ENCODE measurements around the gene TBX18. TPM values are rescaled to one million over a fixed set of nuclear protein-coding genes. Genes with fewer than 3 reads are reported as not detected.

TBX18 gene
- total RNA-seq, 1 experiment from 2014 or later = 14.4 TPM

DNA sequence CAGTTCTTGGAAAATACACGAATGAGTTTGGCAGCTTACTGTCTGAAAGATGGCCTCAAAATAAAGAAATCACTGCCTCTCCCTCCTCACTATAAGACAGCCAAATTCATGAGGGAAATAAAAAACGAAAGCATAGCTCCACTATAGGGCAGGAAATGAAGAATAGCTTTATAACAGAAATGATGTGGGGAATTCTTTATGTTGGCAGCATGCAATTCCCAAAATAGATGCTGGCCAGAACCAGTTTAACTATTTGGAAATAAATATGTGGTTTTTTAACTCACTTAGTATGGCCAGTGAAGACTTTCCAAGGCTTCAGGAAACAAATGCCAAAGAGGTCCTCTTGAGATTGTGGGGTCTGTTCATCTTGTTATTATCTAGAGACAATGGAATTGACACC lies 100.5 kb downstream of the TBX18 start:
- H3K9me3 ChIP-seq (ENCODE audit: control insufficient read depth in 1 of 2, insufficient read depth in 1 of 2, low read depth in 1 of 2, low read length in 2 of 2) = no peaks in the 10 kb centered on the region
- 0 out of 2 replicates have a peak, but pooled peaks cover 3% of the 10 kb centered on the region for H3K27me3 ChIP-seq (ENCODE audit: insufficient read depth, low read length)
- ATAC-seq (no peak), DNase-seq (ENCODE audit: low read depth, low spot score) (no peak)
- POLR2A ChIA-PET = no interaction called here
- BruUV-seq (replicated peaks) = no TSS peak
- H4K20me1 ChIP-seq (ENCODE audit: insufficient read depth) = no peaks in the 10 kb centered on the region
- TF ChIP-seq, protein P1, sequence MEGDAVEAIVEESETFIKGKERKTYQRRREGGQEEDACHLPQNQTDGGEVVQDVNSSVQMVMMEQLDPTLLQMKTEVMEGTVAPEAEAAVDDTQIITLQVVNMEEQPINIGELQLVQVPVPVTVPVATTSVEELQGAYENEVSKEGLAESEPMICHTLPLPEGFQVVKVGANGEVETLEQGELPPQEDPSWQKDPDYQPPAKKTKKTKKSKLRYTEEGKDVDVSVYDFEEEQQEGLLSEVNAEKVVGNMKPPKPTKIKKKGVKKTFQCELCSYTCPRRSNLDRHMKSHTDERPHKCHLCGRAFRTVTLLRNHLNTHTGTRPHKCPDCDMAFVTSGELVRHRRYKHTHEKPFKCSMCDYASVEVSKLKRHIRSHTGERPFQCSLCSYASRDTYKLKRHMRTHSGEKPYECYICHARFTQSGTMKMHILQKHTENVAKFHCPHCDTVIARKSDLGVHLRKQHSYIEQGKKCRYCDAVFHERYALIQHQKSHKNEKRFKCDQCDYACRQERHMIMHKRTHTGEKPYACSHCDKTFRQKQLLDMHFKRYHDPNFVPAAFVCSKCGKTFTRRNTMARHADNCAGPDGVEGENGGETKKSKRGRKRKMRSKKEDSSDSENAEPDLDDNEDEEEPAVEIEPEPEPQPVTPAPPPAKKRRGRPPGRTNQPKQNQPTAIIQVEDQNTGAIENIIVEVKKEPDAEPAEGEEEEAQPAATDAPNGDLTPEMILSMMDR (IDR thresholded peaks at IDR 0.05 in 2 of 3, conservative IDR thresholded peaks at IDR 0.05 in 1 of 3; ENCODE audit: borderline replicate concordance in 1 of 3, insufficient read depth in 1 of 3, low read depth in 2 of 3, low read length in 2 of 3) = no peak
- TF ChIP-seq ZBTB33 (IDR thresholded peaks at IDR 0.05; ENCODE audit: extremely low read depth, insufficient replicate concordance, low read length) = no peak
- H3K79me2 ChIP-seq (ENCODE audit: insufficient read depth, low read length) = no peaks in the 10 kb centered on the region
- H3K4me1 ChIP-seq (ENCODE audit: control insufficient read depth in 1 of 2, insufficient read depth in 2 of 2, low read length in 2 of 2) = no peaks in the 10 kb centered on the region
- no peaks in the 10 kb centered on the region for H3K36me3 ChIP-seq (ENCODE audit: control insufficient read depth in 1 of 2, insufficient read depth in 2 of 2, low read length in 2 of 2)
- no peak overlapping the region for H2AFZ ChIP-seq (ENCODE audit: low read depth, low read length, poor library complexity, severe bottlenecking)
- H3K9ac ChIP-seq (ENCODE audit: low read length) = no peak overlapping the region
- RAD21 ChIA-PET (ENCODE audit: low non-redundant PET in 1 of 2, low total read pairs in 2 of 2, uncharacterized antibody in 2 of 2, unreplicated experiment in 2 of 2) = no interaction called here
- CTCF ChIA-PET = no interaction called here
- no peak overlapping the region for H3K27ac ChIP-seq (ENCODE audit: low read depth, low read length)
- intact Hi-C loops (cut with micrococcal nuclease) = no loop called here
- H3K4me3 ChIP-seq (replicated peaks in 1 of 2; ENCODE audit: low read depth in 1 of 2, low read length in 2 of 2) = no peak overlapping the region
- H3K9me2 ChIP-seq (ENCODE audit: insufficient read depth) = no peaks in the 10 kb centered on the region
- H3K4me2 ChIP-seq (ENCODE audit: low read length) = no peak overlapping the region

DNA sequence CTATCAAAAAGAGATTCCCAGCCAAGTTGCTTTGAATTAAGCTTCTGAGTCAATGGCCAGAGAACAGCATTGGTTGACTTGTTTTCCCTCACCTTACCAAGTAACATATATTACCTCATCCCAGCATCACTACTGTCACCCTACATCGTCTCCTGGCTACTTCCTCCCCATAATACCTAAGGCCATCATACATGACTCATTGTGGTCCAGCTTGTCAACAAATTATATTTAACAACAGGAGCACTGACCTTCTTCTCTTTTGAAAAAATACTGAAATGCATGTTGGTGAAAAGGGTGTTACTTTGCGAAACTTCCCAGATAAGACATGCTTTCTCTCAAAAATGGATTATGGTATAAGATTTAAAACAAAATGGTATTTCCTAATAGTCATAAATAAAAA lies 106.9 kb downstream of the TBX18 start:
- Histone ChIP-seq H4K20me1 (ENCODE audit: insufficient read depth) (no peaks in the 10 kb centered on the region), H3K79me2 (ENCODE audit: insufficient read depth, low read length) (no peaks in the 10 kb centered on the region), H3K36me3 (ENCODE audit: control insufficient read depth in 1 of 2, insufficient read depth in 2 of 2, low read length in 2 of 2) (no peaks in the 10 kb centered on the region), H3K9ac (ENCODE audit: low read length) (no peak overlapping the region), H3K27me3 (ENCODE audit: insufficient read depth, low read length) (no peaks in the 10 kb centered on the region), H3K9me3 (ENCODE audit: control insufficient read depth in 1 of 2, insufficient read depth in 1 of 2, low read depth in 1 of 2, low read length in 2 of 2) (no peaks in the 10 kb centered on the region), H3K4me3 (replicated peaks in 1 of 2; ENCODE audit: low read depth in 1 of 2, low read length in 2 of 2) (no peak overlapping the region), H3K4me1 (ENCODE audit: control insufficient read depth in 1 of 2, insufficient read depth in 2 of 2, low read length in 2 of 2) (no peaks in the 10 kb centered on the region), H3K9me2 (ENCODE audit: insufficient read depth) (no peaks in the 10 kb centered on the region), H3K4me2 (ENCODE audit: low read length) (no peak overlapping the region), H2AFZ (ENCODE audit: low read depth, low read length, poor library complexity, severe bottlenecking) (no peak overlapping the region), H3K27ac (ENCODE audit: low read depth, low read length) (no peak overlapping the region)
- BruUV-seq (replicated peaks) = no TSS peak
- POLR2A ChIA-PET = no interaction called here
- ATAC-seq = no peak
- RAD21 ChIA-PET (ENCODE audit: low non-redundant PET in 1 of 2, low total read pairs in 2 of 2, uncharacterized antibody in 2 of 2, unreplicated experiment in 2 of 2) = interaction anchor here in 1 of 2 experiments (0.6 kb wide), 1 partner anchor 41 kb away, joined by 4 read pairs; no protein-coding TSS in a partner anchor
- intact Hi-C loops (cut with micrococcal nuclease) = no loop called here
- CTCF ChIA-PET = no interaction called here
- DNase-seq (ENCODE audit: low read depth, low spot score) = no peak
- TF ChIP-seq ZBTB33 (IDR thresholded peaks at IDR 0.05; ENCODE audit: extremely low read depth, insufficient replicate concordance, low read length) (no peak), ZNF274 (IDR thresholded peaks at IDR 0.05; ENCODE audit: low read depth, low read length) (no peak), TCF7L2 (IDR thresholded peaks at IDR 0.05; ENCODE audit: borderline replicate concordance, extremely low read depth, insufficient read depth, insufficient read length) (no peak), JUND (IDR thresholded peaks at IDR 0.05) (no peak), SIN3A (IDR thresholded peaks at IDR 0.05; ENCODE audit: low read depth) (no peak), SRF (IDR thresholded peaks at IDR 0.05; ENCODE audit: low read depth) (no peak), MAX (IDR thresholded peaks at IDR 0.05) (no peak)

All from HCT116 (cell line).